Brain microvascular endothelial cell (primary cell): Measurements from ENCODE around the gene CYP39A1.
A peak's percentile ranks its signal among the peaks of the same experiment; 100 is the strongest.

ENCODE experiments used
- DNase-seq: peaks from one replicate; pipeline ENCODE4 v3.0.0-alpha.2; 2020
- H3K27ac ChIP-seq: fragments of 250-450 bp; sonication (Bioruptor Pico); 2 replicates; pipeline ENCODE4 v1.5.1; 2020; ENCODE audit warnings: mild to moderate bottlenecking, moderate library complexity
- H3K27me3 ChIP-seq: fragments of 250-450 bp; sonication (Bioruptor Pico); replicated peaks from 2 replicates; pipeline ENCODE4 v1.5.1; 2020; ENCODE audit warnings: mild to moderate bottlenecking
- H3K36me3 ChIP-seq: fragments of 250-450 bp; sonication (Bioruptor Pico); replicated peaks from 2 replicates; pipeline ENCODE4 v1.5.1; 2020; ENCODE audit warnings: mild to moderate bottlenecking
- H3K4me3 ChIP-seq: 2 replicates; pipeline ENCODE4 v1.5.1; 2011; ENCODE audit warnings: low read depth, mild to moderate bottlenecking, control low read depth, low read length, moderate library complexity
- CTCF ChIP-seq: IDR thresholded peaks from 2 replicates; pipeline ENCODE4 v1.5.1; 2011; ENCODE audit warnings: low read depth, mild to moderate bottlenecking, moderate library complexity, low read length, control low read depth, inconsistent platforms; ENCODE audit errors: missing control alignments
- in situ Hi-C: cut with HindIII; loops from 2 replicates; pipeline ENCODE4 v1.10.0; 2017; ENCODE audit warnings: low sequenced_read_pairs, low pct_ligation_motif_present

The CYP39A1 gene

GRCh38 chr6:46538800-46539480, 113.7 kb downstream of the CYP39A1 start:
- TF ChIP-seq CTCF, result no peak
- no peak for DNase-seq
- Histone ChIP-seq H3K4me3 (no peak overlapping the region), H3K36me3 (no peaks in the 10 kb centered on the region), H3K27ac (no peak overlapping the region), H3K27me3 (no peaks in the 10 kb centered on the region)
- in situ Hi-C loops, result no loop called here

- H3K4me3 ChIP-seq, result no peak overlapping the region
- in situ Hi-C loops, result no loop called here
- no peaks in the 10 kb centered on the region for H3K36me3 ChIP-seq
- H3K27me3 ChIP-seq, result no peaks in the 10 kb centered on the region
- H3K27ac ChIP-seq, result no peak overlapping the region
- no peak for TF ChIP-seq CTCF
- no peak for DNase-seq
Observed at GRCh38 chr6:46530896-46531295, 121.7 kb downstream of the CYP39A1 start.

- no peak overlapping the region for H3K4me3 ChIP-seq
- no peaks in the 10 kb centered on the region for H3K36me3 ChIP-seq
- peak; percentile 60 for DNase-seq
- no peak for TF ChIP-seq CTCF
- no peaks in the 10 kb centered on the region for H3K27me3 ChIP-seq
- in situ Hi-C loops, result no loop called here
- peak overlapping the region; percentile 72 for H3K27ac ChIP-seq
Observed at GRCh38 chr6:46528961-46529750, 123.5 kb downstream of the CYP39A1 start.

GRCh38 chr6:46526607-46527006, 126.0 kb downstream of the CYP39A1 start:
- no peaks in the 10 kb centered on the region for H3K27me3 ChIP-seq
- no peak for DNase-seq
- H3K27ac ChIP-seq, result no peak overlapping the region
- in situ Hi-C loops, result no loop called here
- no peaks in the 10 kb centered on the region for H3K36me3 ChIP-seq
- H3K4me3 ChIP-seq, result no peak overlapping the region
- TF ChIP-seq CTCF, result no peak

GRCh38 chr6:46525583-46525982, 127.0 kb downstream of the CYP39A1 start:
- Histone ChIP-seq H3K4me3 (no peak overlapping the region), H3K27ac (no peak overlapping the region), H3K27me3 (no peaks in the 10 kb centered on the region), H3K36me3 (no peaks in the 10 kb centered on the region)
- no peak for DNase-seq
- in situ Hi-C loops, result no loop called here
- TF ChIP-seq CTCF, result no peak
